ENCODE data around the gene LIF. TPM values are rescaled to one million over a fixed set of nuclear protein-coding genes. Genes with fewer than 3 reads are reported as not detected.
A peak's percentile ranks its signal among the peaks of the same experiment; 100 is the strongest.

Gene LIF
- total and polyA plus RNA-seq, 4 donors = 0.08 to 0.10 (median 0.09) TPM; not detected in 1

- Histone ChIP-seq H3K4me3 (ENCODE audit: low read depth in 1 of 3, low read length in 3 of 3) (no peak overlapping the region), H3K27ac (ENCODE audit: low read depth in 1 of 2, low read length in 2 of 2) (peak overlapping the region; percentile 67 to 69), H3K4me1 (ENCODE audit: control insufficient read depth in 4 of 4, insufficient read depth in 4 of 4, low read length in 3 of 4) (peaks cover 0 to 4% (median 2%) of the 10 kb centered on the region in 4 donors), H3K36me3 (ENCODE audit: control insufficient read depth in 4 of 4, insufficient read depth in 3 of 4, low read depth in 1 of 4, low read length in 3 of 4) (no peaks in the 10 kb centered on the region), H3K9me3 (ENCODE audit: control insufficient read depth in 4 of 4, low read length in 3 of 4) (no peaks in the 10 kb centered on the region), H3K27me3 (ENCODE audit: control insufficient read depth in 4 of 4, insufficient read depth in 4 of 4, low read length in 3 of 4) (no peaks in the 10 kb centered on the region), H3K9ac (ENCODE audit: low read depth in 1 of 2, low read length in 2 of 2) (no peak overlapping the region)
- DNase-seq (ENCODE audit: low spot score) = no peak
- no peak for TF ChIP-seq YY1 (IDR thresholded peaks at IDR 0.05)
- TF ChIP-seq, protein P1, sequence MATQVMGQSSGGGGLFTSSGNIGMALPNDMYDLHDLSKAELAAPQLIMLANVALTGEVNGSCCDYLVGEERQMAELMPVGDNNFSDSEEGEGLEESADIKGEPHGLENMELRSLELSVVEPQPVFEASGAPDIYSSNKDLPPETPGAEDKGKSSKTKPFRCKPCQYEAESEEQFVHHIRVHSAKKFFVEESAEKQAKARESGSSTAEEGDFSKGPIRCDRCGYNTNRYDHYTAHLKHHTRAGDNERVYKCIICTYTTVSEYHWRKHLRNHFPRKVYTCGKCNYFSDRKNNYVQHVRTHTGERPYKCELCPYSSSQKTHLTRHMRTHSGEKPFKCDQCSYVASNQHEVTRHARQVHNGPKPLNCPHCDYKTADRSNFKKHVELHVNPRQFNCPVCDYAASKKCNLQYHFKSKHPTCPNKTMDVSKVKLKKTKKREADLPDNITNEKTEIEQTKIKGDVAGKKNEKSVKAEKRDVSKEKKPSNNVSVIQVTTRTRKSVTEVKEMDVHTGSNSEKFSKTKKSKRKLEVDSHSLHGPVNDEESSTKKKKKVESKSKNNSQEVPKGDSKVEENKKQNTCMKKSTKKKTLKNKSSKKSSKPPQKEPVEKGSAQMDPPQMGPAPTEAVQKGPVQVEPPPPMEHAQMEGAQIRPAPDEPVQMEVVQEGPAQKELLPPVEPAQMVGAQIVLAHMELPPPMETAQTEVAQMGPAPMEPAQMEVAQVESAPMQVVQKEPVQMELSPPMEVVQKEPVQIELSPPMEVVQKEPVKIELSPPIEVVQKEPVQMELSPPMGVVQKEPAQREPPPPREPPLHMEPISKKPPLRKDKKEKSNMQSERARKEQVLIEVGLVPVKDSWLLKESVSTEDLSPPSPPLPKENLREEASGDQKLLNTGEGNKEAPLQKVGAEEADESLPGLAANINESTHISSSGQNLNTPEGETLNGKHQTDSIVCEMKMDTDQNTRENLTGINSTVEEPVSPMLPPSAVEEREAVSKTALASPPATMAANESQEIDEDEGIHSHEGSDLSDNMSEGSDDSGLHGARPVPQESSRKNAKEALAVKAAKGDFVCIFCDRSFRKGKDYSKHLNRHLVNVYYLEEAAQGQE (IDR thresholded peaks at IDR 0.05) = no peak
- TF ChIP-seq SP1 (IDR thresholded peaks at IDR 0.05) = no peak
- TF ChIP-seq FOXA1 (IDR thresholded peaks at IDR 0.05) = no peak
- 76% methylated on average over 14 of the region's 14 CpGs for WGBS
These were observed 21.1 kb upstream of the LIF start for GRCh38 chr22:30267382-30268302.

DNA sequence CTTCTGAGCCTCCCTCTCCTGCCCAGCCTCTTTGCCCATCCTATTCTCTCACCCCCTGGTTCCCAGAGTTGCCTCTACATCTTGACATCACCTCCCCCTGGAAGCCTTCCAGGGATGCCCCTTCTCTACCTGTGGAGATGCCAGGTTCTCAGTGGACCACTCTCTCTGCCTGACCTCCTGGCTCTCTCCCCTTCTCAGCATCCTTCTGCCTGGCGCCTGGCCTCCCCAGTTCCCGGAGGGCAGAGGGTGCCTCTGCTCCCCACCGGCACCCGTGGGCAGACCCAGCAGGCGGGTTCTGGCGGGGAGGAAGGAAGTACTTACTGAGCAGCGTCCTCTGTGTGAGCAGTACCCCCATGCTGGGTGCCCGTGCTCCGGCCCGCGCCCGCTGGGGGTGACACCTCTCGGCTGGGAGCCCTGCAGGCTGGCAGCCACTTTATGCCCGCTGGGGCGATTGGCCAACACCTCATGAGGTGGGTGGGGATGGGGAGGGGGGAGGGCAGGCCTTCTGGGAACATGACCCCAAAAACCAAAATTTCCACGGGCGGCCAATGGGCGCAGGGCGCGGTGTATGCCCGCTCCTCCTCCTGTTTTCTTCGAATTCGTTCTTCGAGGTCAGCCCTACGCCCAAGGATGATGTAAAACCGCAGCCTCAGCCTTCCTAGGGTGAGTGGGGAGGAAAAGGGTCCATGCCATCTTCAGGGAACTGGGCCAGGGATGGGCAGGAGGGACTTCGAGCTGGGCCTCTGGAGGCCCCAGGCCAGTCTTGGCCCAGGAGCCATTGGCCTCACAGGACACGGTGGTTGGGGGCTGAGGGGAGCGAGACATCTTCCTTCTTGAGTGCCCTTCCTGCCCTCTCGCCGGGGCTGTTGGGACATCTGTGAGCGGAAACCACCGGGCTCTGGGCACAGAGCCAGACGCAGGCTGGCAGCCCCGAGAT lies 20.2 kb upstream of the LIF start, which contains the start of gene OSM:
Gene OSM (minus strand): TSS at position 407 of the 937 bp plus-strand sequence. CDS start 52 bp downstream, at position 355.
- no peaks in the 10 kb centered on the region for H3K36me3 ChIP-seq (ENCODE audit: control insufficient read depth in 4 of 4, insufficient read depth in 3 of 4, low read depth in 1 of 4, low read length in 3 of 4)
- WGBS = 70% methylated on average over 35 of the region's 35 CpGs
- H3K4me1 ChIP-seq (ENCODE audit: control insufficient read depth in 4 of 4, insufficient read depth in 4 of 4, low read length in 3 of 4) = peaks cover 0 to 4% (median 2%) of the 10 kb centered on the region in 4 donors
- H3K9ac ChIP-seq (ENCODE audit: low read depth in 1 of 2, low read length in 2 of 2) = no peak within 1 kb of the TSS
- H3K27ac ChIP-seq (ENCODE audit: low read depth in 1 of 2, low read length in 2 of 2) = peak within 1 kb of the TSS; percentile 69 to 80
- H3K9me3 ChIP-seq (ENCODE audit: control insufficient read depth in 4 of 4, low read length in 3 of 4) = no peaks in the 10 kb centered on the region
- H3K4me3 ChIP-seq (ENCODE audit: low read depth in 1 of 3, low read length in 3 of 3) = peak within 1 kb of the TSS; percentile 16 to 32 (median 29)
- no peak for DNase-seq (ENCODE audit: low spot score)
- H3K27me3 ChIP-seq (ENCODE audit: control insufficient read depth in 4 of 4, insufficient read depth in 4 of 4, low read length in 3 of 4) = no peaks in the 10 kb centered on the region
- TF ChIP-seq SP1 (IDR thresholded peaks at IDR 0.05) (no peak), ATF3 (IDR thresholded peaks at IDR 0.05) (no peak), CTCF (IDR thresholded peaks at IDR 0.05; ENCODE audit: low read depth, low read length, missing input control) (no peak), HNF4A (conservative IDR thresholded peaks at IDR 0.05) (no peak), EGR1 (IDR thresholded peaks at IDR 0.05; ENCODE audit: low read depth in 2 of 2) (no peak)

Data from liver (tissue), 9 donors.